ENCODE data around the gene MORC4. TPM values are rescaled to one million over a fixed set of nuclear protein-coding genes. Genes with fewer than 3 reads are reported as not detected.

The MORC4 gene
- total RNA-seq, 1 donor from 2014 or later: 41.4 TPM

GRCh38 chrX:106906361-106906760 lies 93.7 kb downstream of the MORC4 start:
- DNase-seq (ENCODE audit: low read depth): peak; percentile 93

DNA sequence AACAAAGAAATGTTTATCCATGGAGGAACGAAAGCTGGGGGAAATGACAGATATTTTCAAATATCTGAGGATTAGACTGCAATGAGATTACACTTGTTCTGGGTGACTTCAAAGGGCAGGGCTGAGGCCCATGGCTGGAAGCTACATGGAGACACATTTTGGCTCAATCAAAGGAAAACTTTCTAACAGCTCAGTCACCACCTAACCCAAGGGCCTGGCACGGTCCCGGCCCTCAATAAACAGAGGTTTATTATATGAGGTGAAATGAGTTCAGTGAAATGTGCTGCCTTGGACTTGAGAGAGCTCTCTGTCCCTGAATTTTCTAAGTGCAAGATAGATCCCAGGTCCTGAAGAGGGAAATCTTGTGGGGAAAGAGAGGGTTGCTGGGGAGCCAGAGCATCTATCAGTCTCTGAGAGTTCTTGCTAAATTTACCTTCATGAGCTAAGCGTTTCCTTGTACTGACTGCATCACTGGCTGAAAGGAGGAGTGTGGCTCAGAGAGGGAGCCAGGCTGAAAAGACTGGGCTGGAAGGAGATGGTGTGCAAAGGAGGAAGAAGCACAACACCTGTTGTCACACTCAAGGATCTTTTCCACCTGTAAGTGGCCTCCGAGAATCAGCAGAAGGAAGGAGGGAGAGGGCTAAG lies 94.8 kb downstream of the MORC4 start:
- no peak for DNase-seq (ENCODE audit: low read depth)

DNA sequence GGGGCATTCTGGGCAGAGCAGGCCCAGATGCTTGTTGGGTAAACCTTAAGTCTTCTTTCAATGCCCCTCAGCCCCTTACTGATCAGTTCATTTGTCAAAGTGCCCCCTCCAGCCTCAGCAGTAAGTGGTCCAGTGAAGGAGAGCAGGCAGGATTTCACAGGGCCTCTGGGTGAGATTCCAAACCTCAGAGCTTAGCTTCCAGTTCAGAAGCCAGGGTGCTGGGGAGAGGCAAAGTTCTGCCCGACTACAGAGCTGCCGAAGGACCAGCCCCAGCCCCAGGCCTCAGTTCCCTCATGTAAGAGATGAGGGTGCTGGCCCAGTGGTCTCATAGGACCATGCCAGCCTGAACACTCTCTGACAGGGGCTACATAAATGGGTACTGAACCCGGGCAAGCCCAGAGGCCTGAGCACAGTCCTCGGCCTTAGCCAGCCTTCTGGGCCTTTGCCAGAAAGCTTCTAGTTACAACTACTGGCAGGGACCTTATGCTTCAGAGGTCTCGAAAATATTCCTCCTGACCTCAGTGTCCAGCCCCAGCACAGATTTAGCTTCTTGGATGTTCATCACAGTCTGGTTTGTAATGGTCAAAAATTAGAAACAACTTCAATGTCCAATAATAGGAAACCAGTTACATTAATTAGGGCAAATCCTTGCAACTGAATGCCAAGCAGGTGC lies 96.0 kb downstream of the MORC4 start:
- no peak for DNase-seq (ENCODE audit: low read depth)

DNA sequence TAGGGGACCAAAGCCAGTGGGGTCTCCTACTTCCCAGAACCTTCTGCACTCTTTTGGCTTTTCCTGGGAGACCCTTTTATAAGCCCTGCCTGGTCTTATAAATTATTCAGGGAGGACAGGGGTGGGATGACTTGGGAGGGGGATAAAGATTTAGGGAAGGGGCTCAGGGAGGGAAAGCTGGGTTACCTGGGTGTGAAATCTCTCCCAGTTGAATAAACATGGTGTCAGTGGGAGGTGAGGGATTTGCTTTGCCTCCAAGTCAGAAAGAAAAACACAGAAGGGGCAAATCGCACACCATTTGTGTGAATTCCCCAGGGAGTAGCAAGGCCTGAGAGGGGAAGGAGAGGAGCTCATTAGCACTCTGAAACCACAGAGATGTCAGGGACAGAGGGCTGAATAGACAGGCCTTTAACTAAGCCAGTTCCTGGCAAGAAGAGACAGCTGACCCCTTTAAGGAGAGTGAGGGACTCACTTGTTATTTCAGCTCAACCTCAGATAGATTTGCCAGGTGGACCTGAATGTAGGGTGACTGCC lies 96.7 kb downstream of the MORC4 start, which contains the start of gene RIPPLY1:
RIPPLY1 (minus strand) TSS at position 51 of the 534 bp plus-strand sequence. CDS start 54 bp downstream, outside the sequence.
- no peak for DNase-seq (ENCODE audit: low read depth)

GRCh38 chrX:106902684-106903083 lies 97.3 kb downstream of the MORC4 start:
- no peak for DNase-seq (ENCODE audit: low read depth)

DNA sequence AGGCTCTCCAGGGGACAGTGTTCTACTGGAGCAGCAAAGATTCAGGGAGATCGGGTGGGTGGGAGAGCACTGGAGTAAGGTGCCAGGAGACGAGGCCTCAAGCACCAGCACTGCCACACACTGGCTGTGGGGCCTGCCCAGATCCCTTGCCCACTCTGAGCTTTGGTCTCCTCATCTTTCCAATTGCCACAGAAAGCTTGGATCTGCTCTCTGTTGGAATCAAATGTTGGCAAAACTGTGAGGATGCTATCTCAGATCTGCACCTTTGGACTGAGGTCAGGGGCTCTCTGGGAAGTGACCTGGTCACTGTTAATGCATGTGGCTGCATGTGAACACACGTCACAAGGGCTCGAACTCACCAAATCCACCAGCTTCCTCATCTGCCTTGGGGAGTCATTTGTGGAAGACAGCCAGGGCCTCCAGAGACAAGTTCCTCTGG lies 98.2 kb downstream of the MORC4 start:
- DNase-seq (ENCODE audit: low read depth): no peak

DNA sequence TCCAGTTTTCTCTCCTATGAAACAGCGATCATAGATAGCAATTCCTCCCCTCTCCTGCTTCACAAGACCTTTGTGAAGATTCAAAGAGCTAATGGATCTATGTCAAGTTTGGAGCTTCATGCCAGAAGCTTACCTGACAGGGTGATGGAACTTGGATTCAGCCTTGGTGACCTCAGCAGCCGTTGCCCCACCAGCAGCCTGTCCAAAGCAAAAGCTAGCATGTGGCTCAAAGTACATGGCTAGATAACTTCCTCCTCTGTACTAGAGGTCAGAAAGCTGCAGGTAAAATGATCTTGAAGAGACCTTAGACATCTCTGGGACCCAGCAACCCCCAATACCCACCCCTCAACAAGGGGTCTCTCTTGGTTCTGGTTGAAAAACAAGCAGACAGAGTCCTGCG lies 98.7 kb downstream of the MORC4 start:
- no peak for DNase-seq (ENCODE audit: low read depth)

DNA sequence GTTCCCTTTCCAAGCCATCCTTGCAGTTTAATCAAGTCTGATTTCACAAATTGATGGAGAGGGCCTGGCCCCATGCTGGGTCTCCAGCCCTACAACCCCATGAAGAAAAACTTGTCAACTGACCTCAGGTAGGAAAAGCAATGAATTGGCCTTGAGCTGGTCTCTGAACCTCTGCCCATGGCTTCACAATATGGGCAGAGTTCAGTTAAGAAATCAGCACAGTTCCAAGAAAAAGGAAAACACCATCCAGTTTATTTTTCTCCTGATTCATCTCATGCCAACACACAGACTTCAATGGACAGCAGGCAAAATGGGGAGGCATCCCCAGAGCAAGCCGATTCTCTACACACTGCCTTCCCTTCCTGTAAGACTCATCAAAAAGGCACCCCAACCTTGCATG lies 100.2 kb downstream of the MORC4 start:
- no peak for DNase-seq (ENCODE audit: low read depth)

DNA sequence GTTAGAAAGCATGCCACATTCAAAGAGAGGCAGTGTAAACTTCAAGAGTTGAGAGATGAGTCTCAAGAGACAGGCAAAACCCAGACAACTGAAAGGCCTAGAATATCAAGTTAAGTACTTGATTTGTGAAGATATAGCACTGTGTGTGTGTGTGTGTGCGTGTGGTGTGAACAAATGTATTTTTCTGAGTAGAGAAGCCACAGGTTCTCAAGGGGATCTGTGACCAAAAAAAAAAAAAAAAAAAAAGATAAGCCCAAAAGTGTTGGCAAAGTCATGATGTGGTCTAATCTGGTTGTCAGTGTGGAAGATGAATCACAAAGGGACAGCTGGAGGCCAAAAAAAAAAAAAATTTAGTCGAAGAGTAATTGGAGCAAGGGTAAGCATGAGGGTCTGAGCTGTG lies 100.7 kb downstream of the MORC4 start:
- no peak for DNase-seq (ENCODE audit: low read depth)

DNA sequence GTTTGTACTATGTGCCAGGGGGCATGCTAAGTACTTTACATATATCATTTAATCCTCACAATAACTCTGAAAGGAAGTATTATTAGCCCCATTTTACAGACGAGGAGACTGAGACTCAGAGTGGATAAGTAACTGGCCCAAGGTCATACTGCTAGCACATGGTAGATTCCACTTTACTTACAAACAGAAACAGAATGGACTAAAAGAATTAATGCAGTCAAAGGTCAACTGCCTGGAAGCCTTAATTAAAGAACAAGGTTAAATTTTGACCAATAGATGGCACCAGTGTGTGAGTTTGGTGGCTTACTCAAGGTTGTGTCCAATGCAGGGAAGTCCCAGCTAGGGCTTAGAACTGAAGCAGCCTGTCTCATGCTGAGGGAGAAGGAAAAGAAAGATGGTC lies 101.5 kb downstream of the MORC4 start:
- DNase-seq (ENCODE audit: low read depth): peak; percentile 84

GRCh38 chrX:106897259-106897658 lies 102.8 kb downstream of the MORC4 start:
- no peak for DNase-seq (ENCODE audit: low read depth)

GRCh38 chrX:106894978-106895452 lies 105.0 kb downstream of the MORC4 start:
- peak; percentile 89 for DNase-seq (ENCODE audit: low read depth)

DNA sequence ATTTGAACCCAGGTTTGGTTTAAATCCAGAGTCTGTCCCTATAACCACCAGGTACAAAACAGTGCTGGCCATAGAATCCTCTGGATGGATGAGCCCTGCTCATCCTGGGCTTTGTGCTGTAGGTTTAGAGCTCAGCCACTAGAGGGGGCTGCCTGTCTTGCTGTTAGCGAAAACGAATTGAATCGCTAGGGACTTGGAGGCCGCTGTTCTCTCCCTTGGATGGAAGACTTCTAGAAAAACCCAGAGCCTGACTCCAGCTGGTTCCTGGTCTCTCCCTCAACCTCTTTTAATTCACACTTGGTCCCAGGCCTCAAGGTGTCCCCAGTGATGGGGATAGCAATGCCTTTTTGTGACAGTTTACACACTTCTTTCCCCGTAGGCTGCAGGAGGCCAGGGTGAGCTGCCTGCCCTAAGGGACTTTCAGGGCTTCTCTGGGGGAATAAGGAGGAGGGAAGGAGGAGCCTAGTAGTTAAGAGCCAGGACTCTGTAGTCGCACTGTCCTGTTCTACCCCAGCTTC lies 105.6 kb downstream of the MORC4 start:
- DNase-seq (ENCODE audit: low read depth): peak; percentile 65

DNA sequence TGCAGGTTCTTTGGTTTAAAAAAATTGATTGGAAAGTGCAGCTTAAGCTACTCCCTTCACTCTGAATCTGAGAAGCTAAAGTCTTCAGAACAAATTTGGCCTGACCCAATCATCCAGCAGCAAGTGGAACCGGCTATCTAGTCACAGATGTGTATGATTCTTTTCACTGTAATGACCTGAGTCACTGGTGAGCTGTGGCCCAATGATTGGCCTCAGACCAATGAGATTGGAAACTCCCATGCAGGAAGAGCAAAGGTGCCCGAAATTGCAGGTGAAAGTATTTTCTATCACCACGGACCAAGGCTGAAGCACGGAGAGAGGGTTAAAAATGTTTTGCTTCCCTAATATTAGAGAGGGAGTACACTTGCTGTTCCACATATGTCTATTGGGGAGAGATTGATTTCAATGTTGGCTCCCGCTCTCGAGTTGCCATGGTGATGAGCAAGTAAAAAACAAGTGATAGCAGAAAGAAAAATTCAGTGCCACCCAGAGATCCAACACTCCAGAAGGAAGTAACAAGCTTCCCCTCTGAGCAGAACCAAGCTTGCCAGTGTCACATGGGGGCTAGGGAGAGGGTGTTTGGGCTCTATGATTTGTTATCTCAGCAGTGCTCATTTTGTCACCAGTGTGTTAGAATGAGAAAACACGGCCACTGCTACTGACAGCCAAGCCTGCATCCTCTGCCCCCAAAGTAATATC lies 108.1 kb downstream of the MORC4 start:
- no peak for DNase-seq (ENCODE audit: low read depth)

Other genes starting within 250 kb of the MORC4 start
- gene TBC1D8B, start 197.5 kb downstream of the MORC4 start, total RNA-seq: 8.3 and 17.1 TPM in 2 replicates
- not detected in 2 replicates for gene RIPPLY1, start 96.9 kb downstream of the MORC4 start, total RNA-seq
- gene CLDN2, start 79.8 kb downstream of the MORC4 start, total RNA-seq: 1.9 and 29.6 TPM in 2 replicates
- gene RBM41, start 118.6 kb upstream of the MORC4 start, total RNA-seq: 19.1 and 21.3 TPM in 2 replicates
- 2.4 and 5.6 TPM in 2 replicates for gene NUP62CL, start 206.2 kb upstream of the MORC4 start, total RNA-seq
- gene DNAAF6, start 206.4 kb upstream of the MORC4 start, total RNA-seq: not detected in 2 replicates

Measured in renal cortical epithelial cell (primary cell).